Kidney (tissue), 14 donors: Measurements from ENCODE around the gene KIF6. TPM values are rescaled to one million over a fixed set of nuclear protein-coding genes. Genes with fewer than 3 reads are reported as not detected.

Experiments
- DNase-seq, 5 donors: peaks; one replicate each; pipeline ENCODE4 v3.0.0-alpha.2; 2013 to 2020
- FAIRE-seq: peaks from 2 replicates; lab custom pipeline; 2012; peaks lifted over from hg19 to GRCh38; lab: Jason Lieb, UNC
- H3K27ac ChIP-seq, 2 donors: one replicate each; pipeline ENCODE4 v1.7.0; 2013; ENCODE audit warnings: low read depth in 2 of 2, low read length in 2 of 2, inconsistent platforms in 1 of 2
- H3K27me3 ChIP-seq: one replicate; pipeline ENCODE4 v1.7.1; 2013; ENCODE audit warnings: low read length, inconsistent platforms; ENCODE audit not compliant: control insufficient read depth, insufficient read depth
- H3K36me3 ChIP-seq, 3 donors: one replicate each; pipeline versions ENCODE4 v1.7.0 to v1.7.1; 2013; ENCODE audit warnings: low read length in 3 of 3, control low read depth in 1 of 3, inconsistent platforms in 1 of 3; ENCODE audit not compliant: insufficient read depth in 3 of 3, control insufficient read depth in 2 of 3
- H3K4me1 ChIP-seq, 3 donors: one replicate each; pipeline versions ENCODE4 v1.7.0 to v1.7.1; 2013; ENCODE audit warnings: low read length in 3 of 3, inconsistent platforms in 1 of 3, low read depth in 1 of 3; ENCODE audit not compliant: control insufficient read depth in 2 of 3, insufficient read depth in 2 of 3
- H3K4me3 ChIP-seq, 3 donors: one replicate each; pipeline versions ENCODE4 v1.7.0 to v1.8.1; 2013; ENCODE audit warnings: low read length in 3 of 3, control low read depth in 1 of 3, inconsistent platforms in 1 of 3
- H3K9ac ChIP-seq, 3 donors: one replicate each; pipeline versions ENCODE4 v1.7.0 to v1.7.1; 2013; ENCODE audit warnings: low read length in 3 of 3, control low read depth in 1 of 3, inconsistent platforms in 1 of 3
- H3K9me3 ChIP-seq, 3 donors: one replicate each; pipeline versions ENCODE4 v1.7.0 to v1.7.1; 2013; ENCODE audit warnings: low read length in 3 of 3, control low read depth in 1 of 3, inconsistent platforms in 1 of 3; ENCODE audit not compliant: control insufficient read depth in 2 of 3, insufficient read depth in 1 of 3
- intact Hi-C: fragments of 100-400 bp; cut with DNase I; formaldehyde crosslinking; loops from one replicate; pipeline ENCODE4 v1.11.1; 2022
- polyA plus RNA-seq: library from polyadenylated mRNA; stranded (reverse); fragments of 350-450 nt; fragmentation: Illumina TruSeq; extraction: RNeasy Lipid Tissue Mini Kit (QIAGEN cat#74804); gene quantifications from one replicate; pipeline ENCODE4 v1.2.3, GENCODE V29; 2014; ENCODE audit warnings: low read depth, low replicate concordance; ENCODE audit not compliant: insufficient read depth
- total RNA-seq: library from RNA; stranded (reverse); fragmentation: NEBNext Ultra II Directional; extraction: Animal tissue kit (Norgen Biotek cat#: 25700); gene quantifications from one replicate; pipeline ENCODE4 v1.2.1, GENCODE V29; 2021
- TF ChIP-seq, protein P1 (sequence below): IDR thresholded peaks from 3 replicates; pipeline ENCODE4 v1.5.1; 2012; ENCODE audit warnings: mild to moderate bottlenecking, moderate library complexity, borderline replicate concordance; ENCODE audit not compliant: insufficient read depth; ENCODE audit errors: extremely low read depth
- donor health status: control.
- donor health status: control.
- donor health status: control.
- donor health status: control.
- donor health status: control.
- donor health status: DM: yes; HTN: yes; CAD: no.
- donor health status: Normal renal cell carcinoma (clear cell type).

The KIF6 gene
- total and polyA plus RNA-seq, 2 donors from 2014 or later = 1.7 to 2.9 TPM

DNA sequence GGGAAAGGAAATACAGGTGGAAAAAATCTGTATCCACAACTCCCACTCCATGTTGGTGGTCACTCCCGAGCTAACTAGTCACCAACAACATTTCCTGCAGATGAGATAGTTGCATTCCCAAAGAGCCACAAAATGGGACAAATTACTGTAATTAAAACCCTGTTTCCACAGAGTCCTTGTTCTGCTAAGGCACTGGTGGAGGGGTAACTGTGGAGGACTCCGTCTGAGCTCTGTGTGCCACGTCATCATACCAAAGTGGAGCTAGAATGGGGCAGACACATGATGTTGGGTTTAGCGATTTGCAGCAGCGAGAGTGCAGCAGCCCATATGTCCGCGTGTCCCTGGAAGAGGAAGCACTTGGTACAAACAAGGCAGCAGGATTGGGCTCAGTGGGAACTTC lies 230.2 kb downstream of the KIF6 start:
- intact Hi-C loops = no loop called here
- Histone ChIP-seq H3K9ac (no peak overlapping the region), H3K4me3 (no peak overlapping the region), H3K27me3 (no peaks in the 10 kb centered on the region), H3K4me1 (peaks cover 2 to 7% (median 3%) of the 10 kb centered on the region in 3 donors), H3K9me3 (no peaks in the 10 kb centered on the region), H3K36me3 (no peaks in the 10 kb centered on the region), H3K27ac (no peak overlapping the region)
- DNase-seq = peak in 1 of 5 donors; percentile 31
- FAIRE-seq = no peak
- TF ChIP-seq, protein P1, sequence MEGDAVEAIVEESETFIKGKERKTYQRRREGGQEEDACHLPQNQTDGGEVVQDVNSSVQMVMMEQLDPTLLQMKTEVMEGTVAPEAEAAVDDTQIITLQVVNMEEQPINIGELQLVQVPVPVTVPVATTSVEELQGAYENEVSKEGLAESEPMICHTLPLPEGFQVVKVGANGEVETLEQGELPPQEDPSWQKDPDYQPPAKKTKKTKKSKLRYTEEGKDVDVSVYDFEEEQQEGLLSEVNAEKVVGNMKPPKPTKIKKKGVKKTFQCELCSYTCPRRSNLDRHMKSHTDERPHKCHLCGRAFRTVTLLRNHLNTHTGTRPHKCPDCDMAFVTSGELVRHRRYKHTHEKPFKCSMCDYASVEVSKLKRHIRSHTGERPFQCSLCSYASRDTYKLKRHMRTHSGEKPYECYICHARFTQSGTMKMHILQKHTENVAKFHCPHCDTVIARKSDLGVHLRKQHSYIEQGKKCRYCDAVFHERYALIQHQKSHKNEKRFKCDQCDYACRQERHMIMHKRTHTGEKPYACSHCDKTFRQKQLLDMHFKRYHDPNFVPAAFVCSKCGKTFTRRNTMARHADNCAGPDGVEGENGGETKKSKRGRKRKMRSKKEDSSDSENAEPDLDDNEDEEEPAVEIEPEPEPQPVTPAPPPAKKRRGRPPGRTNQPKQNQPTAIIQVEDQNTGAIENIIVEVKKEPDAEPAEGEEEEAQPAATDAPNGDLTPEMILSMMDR = no peak

DNA sequence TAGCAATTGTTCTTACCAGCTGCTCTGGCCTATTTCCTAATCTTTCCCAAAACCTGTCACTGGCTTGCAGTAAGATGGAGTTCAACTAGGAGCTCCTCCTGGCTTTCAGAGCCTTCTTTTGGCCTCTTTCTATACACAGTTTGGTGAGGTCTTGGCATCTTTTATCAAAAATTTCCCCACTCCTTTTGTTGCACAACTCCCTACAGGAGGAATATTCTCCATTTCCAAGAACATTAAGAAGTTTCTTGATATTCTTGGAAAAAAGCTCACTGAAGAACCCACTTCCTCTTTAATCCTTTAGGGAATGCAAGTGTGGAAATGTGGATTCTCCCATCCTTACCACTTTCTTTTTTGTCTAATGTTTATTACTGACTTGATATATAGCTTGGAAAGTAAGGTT lies 231.4 kb downstream of the KIF6 start:
- Histone ChIP-seq H3K4me3 (no peak overlapping the region), H3K27me3 (no peaks in the 10 kb centered on the region), H3K9ac (no peak overlapping the region), H3K27ac (no peak overlapping the region), H3K9me3 (no peaks in the 10 kb centered on the region), H3K36me3 (no peaks in the 10 kb centered on the region), H3K4me1 (peaks cover 2 to 7% (median 3%) of the 10 kb centered on the region in 3 donors)
- DNase-seq (no peak), FAIRE-seq (no peak)
- TF ChIP-seq, protein P1 = no peak
- intact Hi-C loops = no loop called here

DNA sequence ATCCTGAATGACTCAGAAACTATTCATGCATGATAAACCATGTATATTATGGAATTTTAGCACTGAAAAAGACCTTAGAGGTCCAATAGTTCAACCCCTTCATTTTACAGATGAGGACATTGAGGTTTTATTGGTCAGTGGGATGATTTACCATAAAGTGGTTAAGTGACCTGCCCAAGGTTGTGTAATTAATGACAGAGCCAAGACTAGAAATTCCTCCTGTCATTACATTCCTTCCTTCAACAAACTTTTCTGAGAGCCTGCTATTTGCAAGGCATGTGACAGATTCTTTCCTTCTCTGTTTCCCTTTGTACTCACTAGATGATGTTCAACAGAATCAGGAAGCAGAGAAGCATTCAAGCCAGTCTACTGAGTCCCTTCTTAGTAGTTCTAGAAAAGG lies 232.0 kb downstream of the KIF6 start:
- no peak for FAIRE-seq
- intact Hi-C loops = no loop called here

More for the DNA sequence above, 232.0 kb downstream of the KIF6 start:
- no peaks in the 10 kb centered on the region for H3K27me3 ChIP-seq
- no peaks in the 10 kb centered on the region for H3K36me3 ChIP-seq
- peak in 2 of 5 donors; percentile 63 to 73 for DNase-seq
- H3K27ac ChIP-seq = no peak overlapping the region
- no peak overlapping the region for H3K4me3 ChIP-seq
- no peaks in the 10 kb centered on the region for H3K9me3 ChIP-seq
- H3K9ac ChIP-seq = no peak overlapping the region
- TF ChIP-seq, protein P1 = no peak
- H3K4me1 ChIP-seq = peaks cover 2 to 7% (median 3%) of the 10 kb centered on the region in 3 donors
